HFFc6 (cell line): ENCODE results near the gene PAEP. TPM values are rescaled to one million over a fixed set of nuclear protein-coding genes. Genes with fewer than 3 reads are reported as not detected.
"Not testable (repeated sequence)": the region's sequence is repeated elsewhere in the genome, so short reads cannot be mapped to it uniquely, and the experiment has no call there.

Source experiments
- DNase-seq: peaks from one replicate; pipeline ENCODE4 v3.0.0-alpha.2; 2018
- H3K27ac Mint-ChIP-seq: 2 replicates; pipeline ENCODE4 v1.8.0; 2020; ENCODE audit warnings: mild to moderate bottlenecking, mixed read lengths
- H3K27me3 Mint-ChIP-seq: 2 replicates; pipeline ENCODE4 v1.8.0; 2021; ENCODE audit warnings: mild to moderate bottlenecking, moderate library complexity, mixed read lengths; ENCODE audit not compliant: insufficient read depth
- H3K36me3 Mint-ChIP-seq: 2 replicates; pipeline ENCODE4 v1.8.0; 2021; ENCODE audit warnings: low read depth, mixed read lengths
- H3K4me1 Mint-ChIP-seq: 2 replicates; pipeline ENCODE4 v1.8.0; 2020; ENCODE audit warnings: low read depth, mixed read lengths
- H3K4me3 Mint-ChIP-seq: 2 replicates; pipeline ENCODE4 v1.8.0; 2020; ENCODE audit warnings: mild to moderate bottlenecking, moderate library complexity, mixed read lengths
- H3K9me3 Mint-ChIP-seq: 2 replicates; pipeline ENCODE4 v1.8.0; 2020; ENCODE audit warnings: mild to moderate bottlenecking, mixed read lengths
- total RNA-seq, 6 experiments: library from RNA; stranded (reverse); fragmentation: NEBNext Ultra II Directional; extraction: Animal tissue kit (Norgen Biotek cat#: 25700); gene quantifications; 2 replicates in 1 of 6; 3 replicates in 5 of 6; pipeline ENCODE4 v1.2.3, GENCODE V29; 2021
- TF ChIP-seq, protein P1 (sequence below): fragments of 200-600 bp; sonication (generic); IDR thresholded peaks from 2 replicates; pipeline ENCODE4 v1.5.0; 2021; ENCODE audit warnings: antibody characterized with exemption, mild to moderate bottlenecking

The PAEP gene
- total RNA-seq, 6 experiments from 2014 or later, result not detected

DNA sequence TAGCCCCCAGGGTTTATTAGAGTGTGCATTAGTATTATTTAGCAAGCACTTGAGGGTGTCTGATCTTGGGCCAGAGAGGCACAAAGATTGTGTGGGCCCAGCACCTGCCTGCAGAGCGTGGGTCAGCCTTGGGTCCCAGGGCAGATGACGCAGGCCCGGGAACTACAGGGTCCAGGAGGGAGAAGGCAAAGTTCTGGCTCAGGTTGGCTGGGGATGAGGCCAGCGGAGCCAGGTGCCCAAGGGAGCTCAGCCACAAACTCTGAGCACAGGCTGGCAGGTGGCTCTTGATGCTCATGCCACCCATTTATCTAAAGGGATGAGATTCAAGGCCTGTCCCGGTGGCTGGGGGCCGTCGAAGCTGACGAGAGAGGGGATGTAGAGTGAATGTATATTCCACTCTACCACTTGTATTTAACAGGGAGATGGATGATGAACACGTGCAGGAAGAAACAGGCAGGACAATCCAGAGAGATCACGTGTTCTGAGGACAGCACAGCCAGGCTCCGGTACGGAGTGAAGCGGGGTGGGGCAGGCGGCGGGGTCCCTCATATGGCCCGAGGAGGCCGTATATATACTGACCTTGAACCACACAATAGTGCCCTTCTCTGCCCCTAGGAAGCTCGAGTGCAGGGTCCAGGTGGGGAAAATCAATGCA, 16.4 kb upstream of the PAEP start:
- H3K27me3 Mint-ChIP-seq, result peaks cover 14% of the 10 kb centered on the region
- no peaks in the 10 kb centered on the region for H3K36me3 Mint-ChIP-seq
- DNase-seq, result no peak
- no peaks in the 10 kb centered on the region for H3K9me3 Mint-ChIP-seq
- no peak overlapping the region; the same call in 1 of the 2 replicates for H3K4me3 Mint-ChIP-seq
- no peaks in the 10 kb centered on the region for H3K4me1 Mint-ChIP-seq
- H3K27ac Mint-ChIP-seq, result no peak overlapping the region
- TF ChIP-seq, protein P1, sequence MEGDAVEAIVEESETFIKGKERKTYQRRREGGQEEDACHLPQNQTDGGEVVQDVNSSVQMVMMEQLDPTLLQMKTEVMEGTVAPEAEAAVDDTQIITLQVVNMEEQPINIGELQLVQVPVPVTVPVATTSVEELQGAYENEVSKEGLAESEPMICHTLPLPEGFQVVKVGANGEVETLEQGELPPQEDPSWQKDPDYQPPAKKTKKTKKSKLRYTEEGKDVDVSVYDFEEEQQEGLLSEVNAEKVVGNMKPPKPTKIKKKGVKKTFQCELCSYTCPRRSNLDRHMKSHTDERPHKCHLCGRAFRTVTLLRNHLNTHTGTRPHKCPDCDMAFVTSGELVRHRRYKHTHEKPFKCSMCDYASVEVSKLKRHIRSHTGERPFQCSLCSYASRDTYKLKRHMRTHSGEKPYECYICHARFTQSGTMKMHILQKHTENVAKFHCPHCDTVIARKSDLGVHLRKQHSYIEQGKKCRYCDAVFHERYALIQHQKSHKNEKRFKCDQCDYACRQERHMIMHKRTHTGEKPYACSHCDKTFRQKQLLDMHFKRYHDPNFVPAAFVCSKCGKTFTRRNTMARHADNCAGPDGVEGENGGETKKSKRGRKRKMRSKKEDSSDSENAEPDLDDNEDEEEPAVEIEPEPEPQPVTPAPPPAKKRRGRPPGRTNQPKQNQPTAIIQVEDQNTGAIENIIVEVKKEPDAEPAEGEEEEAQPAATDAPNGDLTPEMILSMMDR, result no peak

DNA sequence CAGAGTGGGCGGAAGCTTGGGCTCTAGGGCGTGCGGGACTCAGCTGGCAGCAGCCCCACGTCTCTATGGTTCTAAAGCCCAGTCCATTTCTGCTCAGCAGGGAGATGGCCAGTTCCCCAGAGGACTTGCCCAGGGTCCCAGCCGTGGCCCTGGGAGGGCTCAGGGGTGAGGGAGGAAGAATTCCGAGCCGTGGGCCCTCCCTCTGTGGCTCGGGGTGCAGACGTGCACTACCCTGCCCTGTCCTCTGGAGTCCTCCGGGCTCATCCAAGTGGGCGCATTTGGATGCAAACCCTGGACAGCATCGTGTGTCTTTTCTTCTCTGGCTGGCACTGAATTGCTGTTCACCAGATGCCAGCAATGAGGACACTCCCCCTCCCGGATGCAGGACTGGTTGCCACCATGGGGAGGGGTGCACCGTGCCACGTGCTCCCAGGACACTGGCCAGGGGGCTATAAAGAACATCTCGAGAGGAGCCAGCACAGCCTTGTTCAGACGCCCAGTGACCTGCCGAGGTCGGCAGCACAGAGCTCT, 15.8 kb upstream of the PAEP start, which contains the start of gene OBP2A:
OBP2A (plus strand) TSS at position 481 of the 531 bp plus-strand sequence. CDS start 55 bp downstream, outside the sequence.
- peaks cover 14% of the 10 kb centered on the region for H3K27me3 Mint-ChIP-seq

DNA sequence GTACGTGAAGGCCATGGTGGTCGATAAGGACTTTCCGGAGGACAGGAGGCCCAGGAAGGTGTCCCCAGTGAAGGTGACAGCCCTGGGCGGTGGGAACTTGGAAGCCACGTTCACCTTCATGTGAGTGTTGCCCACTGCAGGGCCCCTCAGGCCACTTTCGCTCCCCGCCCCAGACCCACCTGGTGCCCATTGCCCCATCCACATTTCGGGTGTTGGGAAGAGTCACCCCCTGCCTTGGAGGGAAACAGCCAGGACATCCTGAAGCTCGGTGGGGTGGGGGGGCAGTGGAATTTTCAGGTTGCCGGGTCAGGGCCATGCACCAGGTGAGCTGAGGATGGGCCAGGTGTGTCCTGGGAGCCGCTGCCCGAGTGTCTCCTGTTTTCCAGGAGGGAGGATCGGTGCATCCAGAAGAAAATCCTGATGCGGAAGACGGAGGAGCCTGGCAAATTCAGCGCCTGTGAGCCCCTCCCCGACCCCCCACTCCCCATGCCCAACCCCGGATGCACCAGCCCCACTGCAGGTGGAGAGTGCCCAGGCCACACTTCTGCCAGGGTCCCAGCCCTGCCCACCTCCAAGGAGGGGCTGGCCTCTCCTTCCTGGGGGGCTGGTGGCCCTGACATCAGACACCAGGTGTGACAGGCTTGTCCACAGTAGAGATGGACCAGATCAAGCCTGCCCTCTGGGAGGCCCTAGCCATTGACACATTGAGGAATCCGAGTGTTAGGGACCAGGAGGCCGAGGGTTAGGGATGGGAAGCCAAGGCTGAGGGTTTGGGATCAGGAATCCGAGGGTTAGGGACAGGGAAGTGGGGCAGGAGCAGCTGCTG, 14.6 kb upstream of the PAEP start:
- H3K4me3 Mint-ChIP-seq, H3K36me3 Mint-ChIP-seq, H3K9me3 Mint-ChIP-seq, H3K27ac Mint-ChIP-seq, DNase-seq, H3K4me1 Mint-ChIP-seq: not testable (repeated sequence)
- peaks cover 20% of the 10 kb centered on the region for H3K27me3 Mint-ChIP-seq

More for the DNA sequence above, 15.8 kb upstream of the PAEP start, which contains the start of gene OBP2A:
- DNase-seq, H3K4me1 Mint-ChIP-seq, H3K9me3 Mint-ChIP-seq, H3K27ac Mint-ChIP-seq, H3K36me3 Mint-ChIP-seq, H3K4me3 Mint-ChIP-seq: not testable (repeated sequence)

DNA sequence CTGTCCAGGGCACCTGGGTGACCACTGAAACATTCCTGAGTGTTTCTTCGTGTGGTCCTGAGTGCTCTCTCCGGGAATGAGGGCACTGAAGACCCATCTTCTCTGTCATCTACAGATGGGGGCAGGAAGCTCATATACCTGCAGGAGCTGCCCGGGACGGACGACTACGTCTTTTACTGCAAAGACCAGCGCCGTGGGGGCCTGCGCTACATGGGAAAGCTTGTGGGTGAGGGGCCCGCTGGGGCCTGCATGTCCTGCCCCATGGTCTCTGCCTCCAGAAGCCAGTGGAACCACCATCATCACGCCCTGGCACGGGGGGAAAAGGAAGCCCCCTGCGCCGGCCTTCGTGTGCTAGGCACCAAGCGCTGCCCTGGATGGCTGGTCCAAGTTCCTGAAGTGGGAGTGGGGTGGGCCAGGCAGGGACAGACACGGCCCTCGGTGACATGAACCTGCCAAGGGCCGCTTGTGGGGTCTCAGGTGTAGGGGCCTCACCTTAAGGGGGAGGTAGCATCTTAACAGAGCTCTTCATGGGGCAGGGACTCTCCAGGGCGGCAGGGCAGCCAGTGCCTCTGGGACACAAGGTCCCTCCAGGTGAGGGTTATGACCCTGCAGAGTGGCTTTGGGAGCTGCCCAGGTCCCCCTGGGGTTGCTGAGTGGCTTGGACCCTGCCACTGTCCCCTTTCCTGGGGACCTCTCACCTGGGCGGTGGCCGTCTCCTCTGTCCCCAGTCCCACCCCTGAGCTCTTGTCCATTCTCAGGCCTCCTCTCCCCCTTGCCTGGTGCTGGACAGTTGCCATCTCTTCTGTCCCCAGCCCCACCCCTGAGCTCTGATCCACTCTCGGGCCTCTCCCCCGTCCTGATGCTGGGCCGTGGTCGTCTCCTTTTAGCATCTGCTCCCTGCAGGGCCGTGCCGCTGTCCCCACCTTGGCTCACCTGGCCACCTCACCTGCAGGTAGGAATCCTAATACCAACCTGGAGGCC, 13.5 kb upstream of the PAEP start:
- H3K27me3 Mint-ChIP-seq, result peaks cover 16% of the 10 kb centered on the region
- no peaks in the 10 kb centered on the region for H3K36me3 Mint-ChIP-seq
- H3K4me3 Mint-ChIP-seq, result no peak overlapping the region
- no peaks in the 10 kb centered on the region for H3K4me1 Mint-ChIP-seq
- no peak overlapping the region for H3K27ac Mint-ChIP-seq
- no peak for DNase-seq
- TF ChIP-seq, protein P1, result no peak
- no peaks in the 10 kb centered on the region for H3K9me3 Mint-ChIP-seq

DNA sequence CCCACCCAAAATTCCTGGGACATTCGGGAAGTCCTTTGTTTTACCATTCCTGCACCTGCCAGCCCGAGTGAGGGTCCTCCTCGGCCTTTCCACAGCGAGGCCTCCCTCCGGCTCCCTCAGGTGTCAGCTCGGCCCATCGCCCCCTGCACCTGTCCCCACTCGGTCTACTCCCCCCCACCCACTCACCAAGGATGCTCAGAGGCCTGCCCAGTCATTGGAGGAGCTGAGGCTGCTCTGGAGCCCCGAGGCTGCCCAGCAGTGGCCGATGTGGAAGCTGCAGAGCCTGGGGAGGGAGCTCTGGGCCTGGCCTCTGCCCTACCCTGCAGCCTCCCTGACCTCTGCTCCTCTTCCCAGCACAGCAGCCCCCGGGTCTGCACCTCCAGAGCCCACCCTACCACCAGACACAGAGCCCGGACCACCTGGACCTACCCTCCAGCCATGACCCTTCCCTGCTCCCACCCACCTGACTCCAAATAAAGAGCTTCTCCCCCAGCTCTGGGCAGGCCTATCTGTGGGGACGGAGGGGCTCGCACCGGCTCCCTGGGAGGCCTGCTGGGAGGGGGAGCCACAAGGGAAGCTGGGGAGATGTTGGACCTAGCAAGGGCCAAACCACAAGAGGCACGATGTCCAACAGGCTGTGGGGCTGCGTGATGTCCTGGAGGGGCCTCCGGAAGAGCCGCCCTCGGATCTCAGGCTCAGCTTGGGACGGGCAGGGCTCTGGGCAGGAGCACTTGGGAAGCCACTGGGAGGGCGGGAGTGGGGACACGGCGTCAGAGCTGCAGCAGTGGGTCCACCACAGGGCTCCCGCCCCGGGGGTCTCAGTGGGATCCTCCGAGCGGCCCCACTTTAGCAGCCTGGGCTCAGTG, 11.8 kb upstream of the PAEP start:
- H3K4me1 Mint-ChIP-seq, H3K27ac Mint-ChIP-seq, H3K9me3 Mint-ChIP-seq, DNase-seq, H3K4me3 Mint-ChIP-seq, H3K36me3 Mint-ChIP-seq: not testable (repeated sequence)
- H3K27me3 Mint-ChIP-seq, result peaks cover 14% of the 10 kb centered on the region

DNA sequence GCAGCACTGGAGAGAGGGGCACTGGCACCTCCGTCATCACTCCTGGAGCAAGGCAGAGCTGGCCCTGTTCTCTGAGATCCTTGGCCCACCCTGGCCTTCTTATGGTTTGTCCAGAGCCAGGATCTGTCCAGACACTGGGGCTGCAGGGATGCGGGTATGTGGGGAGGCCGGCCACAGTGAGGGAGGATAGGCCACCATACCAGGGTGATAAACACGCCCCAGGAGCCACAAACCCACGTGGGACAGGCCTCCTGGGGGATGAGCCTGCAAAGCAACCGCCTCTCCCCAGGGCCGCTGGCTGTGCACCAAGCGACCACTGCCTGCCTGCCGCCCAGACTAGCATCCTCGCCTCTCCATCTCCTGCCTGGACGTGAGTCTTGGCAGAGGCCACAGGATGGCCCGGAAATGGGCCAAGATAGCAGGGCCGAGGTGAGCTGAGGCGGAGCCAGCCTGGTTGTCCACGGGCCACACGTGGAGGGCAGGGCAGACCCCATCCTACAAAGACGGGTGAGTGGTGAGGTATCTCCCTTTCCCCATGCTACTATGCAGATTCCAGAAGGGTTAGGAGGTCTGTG, 11.1 kb upstream of the PAEP start:
- no peaks in the 10 kb centered on the region for H3K9me3 Mint-ChIP-seq
- TF ChIP-seq, protein P1, result no peak
- H3K4me1 Mint-ChIP-seq, result no peaks in the 10 kb centered on the region
- H3K27ac Mint-ChIP-seq, result no peak overlapping the region
- DNase-seq, result no peak
- peaks cover 17% of the 10 kb centered on the region for H3K27me3 Mint-ChIP-seq
- no peaks in the 10 kb centered on the region for H3K36me3 Mint-ChIP-seq
- no peak overlapping the region for H3K4me3 Mint-ChIP-seq
